Occipital lobe (tissue), 2 donors: Measurements from ENCODE around the gene MYO1B. TPM values are rescaled to one million over a fixed set of nuclear protein-coding genes. Genes with fewer than 3 reads are reported as not detected.
A peak's percentile ranks its signal among the peaks of the same experiment; 100 is the strongest.

Experiments used
- DNase-seq: peaks from one replicate; lab custom pipeline; 2025; lab: John Stamatoyannopoulos, UW
- total RNA-seq: library from RNA; depleted of rRNA; stranded (reverse); fragments of >200 nt; gene quantifications from one replicate; pipeline ENCODE4 v1.2.3, GENCODE V29; 2014

Gene MYO1B
- total RNA-seq, 1 donor from 2014 or later: 49.4 TPM

DNA sequence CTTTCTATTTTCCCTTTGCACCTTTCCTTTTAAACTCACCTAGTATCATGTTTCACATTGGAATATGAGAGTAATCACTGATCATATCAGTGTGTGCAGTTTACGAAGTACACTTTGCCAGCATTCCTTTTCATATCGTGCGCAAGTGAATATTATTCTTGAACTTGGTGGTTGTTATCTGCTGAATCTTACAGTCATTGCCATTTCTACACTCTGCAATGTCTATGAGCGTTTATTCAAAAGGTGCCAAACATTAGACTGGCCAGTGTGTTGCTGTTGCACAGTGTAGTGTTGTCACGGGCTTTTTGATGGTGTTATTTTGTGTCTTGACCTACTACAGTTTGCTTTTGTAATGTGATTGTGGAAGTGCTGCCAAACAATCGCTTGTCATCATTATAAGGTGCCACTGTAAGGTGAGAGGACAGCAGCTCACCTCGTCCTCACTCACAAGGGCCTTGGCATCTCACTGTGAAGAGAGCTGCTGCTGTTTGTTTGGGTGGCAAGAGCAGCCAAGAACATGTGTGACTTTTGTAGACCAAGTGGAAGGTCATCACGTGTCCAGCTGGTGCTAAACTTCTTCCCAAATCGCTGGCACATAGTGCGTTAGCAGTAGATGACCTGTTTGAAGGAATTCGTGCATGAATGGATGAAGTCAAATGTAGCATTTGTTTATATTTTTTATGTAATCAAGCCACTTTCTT lies 113.3 kb downstream of the MYO1B start:
- DNase-seq: no peak

DNA sequence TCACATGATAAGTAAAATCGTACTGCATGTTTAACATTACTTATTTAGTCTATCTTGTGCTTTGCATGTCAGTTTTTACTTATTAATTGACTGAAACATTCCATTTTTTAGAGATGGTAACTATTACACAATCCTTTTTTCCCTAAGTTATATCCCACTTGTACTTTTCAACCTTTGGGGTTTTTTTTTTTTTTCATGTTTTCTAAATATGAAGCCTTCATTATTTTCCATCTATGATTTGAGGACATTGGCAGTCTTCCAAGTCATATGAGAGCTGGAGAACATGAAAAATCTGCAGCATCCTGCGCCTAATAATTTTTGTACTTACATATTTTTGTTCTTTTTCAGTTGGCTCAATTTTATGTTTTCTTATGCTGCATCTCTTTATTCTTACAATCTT lies 113.9 kb downstream of the MYO1B start:
- DNase-seq: no peak

DNA sequence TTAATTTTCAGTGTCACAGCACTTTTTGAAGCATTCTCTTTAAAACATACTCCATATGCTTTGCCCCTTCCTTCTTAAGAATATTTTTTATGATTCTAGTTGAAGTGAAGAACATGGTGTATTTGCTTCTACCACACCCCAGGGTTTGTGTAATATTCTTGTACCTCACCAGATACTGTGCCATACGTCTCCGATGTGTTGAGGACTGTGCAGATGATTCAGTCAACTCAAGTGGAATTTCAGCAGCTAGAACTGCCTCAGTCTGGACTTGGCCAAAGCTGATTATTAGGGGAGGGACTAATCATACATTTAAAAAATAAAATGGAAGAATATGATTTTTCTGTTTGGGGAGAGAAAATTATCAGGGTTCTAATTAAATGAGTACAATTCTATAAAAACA lies 115.7 kb downstream of the MYO1B start:
- no peak for DNase-seq

DNA sequence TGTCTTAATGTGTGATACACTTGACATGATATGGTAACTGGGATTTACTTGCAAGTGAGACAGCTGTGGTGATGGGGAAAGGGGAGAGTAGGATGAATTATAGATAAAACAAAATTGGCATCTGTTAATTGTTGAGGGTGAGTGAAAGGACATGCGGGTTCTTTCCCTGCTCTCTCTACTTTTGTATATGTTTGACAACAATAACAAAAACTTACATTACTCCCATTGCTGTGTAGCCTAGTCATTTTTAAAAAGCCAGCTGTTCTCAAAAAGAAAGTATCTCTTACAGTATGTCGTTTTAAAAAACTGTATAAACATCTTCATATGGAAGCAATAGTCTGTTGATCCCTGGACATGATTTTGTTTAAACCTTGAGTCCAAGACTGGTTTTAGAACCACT lies 117.6 kb downstream of the MYO1B start:
- no peak for DNase-seq

DNA sequence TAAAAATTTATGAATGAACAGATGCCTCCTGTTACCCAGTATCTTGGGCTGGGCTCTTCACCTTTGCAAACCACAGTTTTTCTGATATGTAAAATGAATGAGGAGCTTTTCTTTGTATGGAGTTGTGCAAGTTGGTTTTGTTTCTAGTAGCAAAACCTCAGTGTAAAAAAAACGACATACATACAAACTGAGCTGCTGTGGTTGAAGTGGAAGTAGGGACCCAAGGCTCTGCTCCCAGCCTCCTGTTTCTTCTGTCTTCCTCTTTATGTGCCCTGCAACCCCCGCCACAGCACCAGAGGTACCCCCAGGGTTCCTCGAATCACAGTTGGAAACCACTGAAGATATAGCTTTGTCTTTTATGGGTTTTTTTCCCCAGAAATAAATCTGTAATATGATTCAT lies 118.1 kb downstream of the MYO1B start:
- DNase-seq: no peak

DNA sequence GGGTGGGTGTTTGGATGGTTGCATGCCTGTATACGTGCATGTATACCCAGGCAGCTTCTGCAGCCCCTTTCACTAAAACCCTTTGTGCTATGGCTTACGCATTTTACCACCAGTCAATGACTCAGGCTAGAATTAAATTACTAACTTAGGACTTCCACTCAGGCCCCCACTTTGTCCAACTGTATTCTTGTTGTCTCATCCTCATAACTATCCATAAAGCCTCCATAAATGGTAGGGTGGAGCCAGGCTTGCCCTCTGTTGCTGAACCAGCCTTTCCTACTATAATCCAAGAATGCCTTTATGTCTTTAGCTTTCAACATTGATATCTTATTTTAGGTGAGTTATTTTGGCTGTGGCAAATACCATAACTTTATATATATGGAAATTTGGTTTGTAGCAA lies 119.9 kb downstream of the MYO1B start:
- no peak for DNase-seq

DNA sequence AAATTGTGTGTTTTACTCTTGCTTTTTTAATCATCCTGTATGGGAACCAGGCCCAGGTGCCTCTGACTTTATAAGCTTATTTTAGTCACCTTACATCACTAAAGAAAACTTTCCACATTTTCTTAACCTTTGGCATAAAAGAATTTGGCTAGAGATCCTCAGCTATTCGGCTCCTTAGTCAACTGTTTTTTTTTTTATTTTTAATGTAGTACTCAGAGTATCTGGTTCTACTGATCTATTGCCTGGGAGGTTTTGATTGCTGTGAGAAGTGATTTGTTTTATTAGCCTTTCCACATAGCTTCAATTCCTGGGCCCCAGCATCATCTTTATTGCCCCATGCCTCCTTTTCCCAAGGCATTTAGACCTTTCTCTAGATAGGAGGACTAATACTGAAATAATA lies 121.0 kb downstream of the MYO1B start:
- no peak for DNase-seq

DNA sequence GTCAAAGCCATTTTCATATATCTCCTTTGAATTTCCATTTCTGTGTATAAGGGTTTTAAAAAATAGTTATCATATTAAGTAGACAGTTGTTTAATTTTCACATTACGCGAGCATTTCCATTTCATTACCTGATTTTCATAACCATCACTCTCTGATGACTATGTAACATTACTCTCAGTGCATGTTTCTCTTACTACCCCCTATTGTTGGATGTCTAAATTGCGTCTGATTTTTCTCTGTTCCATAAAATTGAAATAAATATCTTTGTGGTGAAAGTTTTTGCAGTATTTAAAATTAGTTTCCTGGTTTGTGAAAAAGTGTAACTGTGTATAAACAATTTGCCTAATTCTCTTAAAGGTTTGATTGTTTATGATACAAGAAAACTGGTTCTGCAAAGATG lies 123.8 kb downstream of the MYO1B start:
- DNase-seq: no peak

DNA sequence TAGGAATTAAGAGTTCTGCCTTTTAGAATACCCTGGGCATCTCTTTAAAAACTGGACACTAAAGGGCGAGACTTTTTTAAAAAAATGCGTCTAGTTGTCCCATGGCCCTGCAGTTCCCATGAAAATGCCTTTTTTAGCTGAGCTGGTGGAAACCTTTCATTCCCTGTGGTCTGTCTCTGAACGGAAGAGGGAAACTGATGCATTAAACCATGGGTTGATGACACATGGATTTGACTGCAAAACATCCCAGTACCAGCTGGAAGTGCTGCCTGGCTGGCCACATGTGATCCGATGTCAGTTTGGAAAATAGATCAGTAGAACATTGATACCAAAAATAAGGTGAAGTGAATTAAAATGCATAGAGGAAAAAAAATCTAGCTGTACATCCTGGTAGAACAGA lies 129.2 kb downstream of the MYO1B start:
- DNase-seq: no peak

DNA sequence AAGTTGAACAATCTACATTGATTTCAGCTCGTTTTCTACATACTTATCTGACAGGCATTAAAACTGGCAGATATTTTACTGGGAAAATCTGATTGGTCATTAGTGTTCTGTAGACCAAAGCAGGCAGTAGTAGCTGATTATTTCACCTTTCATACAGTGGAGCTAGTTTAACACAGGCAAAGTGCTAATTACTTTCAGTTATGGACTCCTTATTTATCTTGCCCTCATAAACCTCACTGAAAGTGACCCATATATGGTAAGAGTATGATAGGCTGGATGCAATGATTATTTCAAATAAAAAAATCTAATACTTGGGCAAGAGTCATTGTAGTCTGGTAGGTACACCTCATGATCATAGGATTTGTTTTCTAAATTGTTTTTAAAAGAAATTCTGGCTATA lies 129.7 kb downstream of the MYO1B start:
- no peak for DNase-seq

DNA sequence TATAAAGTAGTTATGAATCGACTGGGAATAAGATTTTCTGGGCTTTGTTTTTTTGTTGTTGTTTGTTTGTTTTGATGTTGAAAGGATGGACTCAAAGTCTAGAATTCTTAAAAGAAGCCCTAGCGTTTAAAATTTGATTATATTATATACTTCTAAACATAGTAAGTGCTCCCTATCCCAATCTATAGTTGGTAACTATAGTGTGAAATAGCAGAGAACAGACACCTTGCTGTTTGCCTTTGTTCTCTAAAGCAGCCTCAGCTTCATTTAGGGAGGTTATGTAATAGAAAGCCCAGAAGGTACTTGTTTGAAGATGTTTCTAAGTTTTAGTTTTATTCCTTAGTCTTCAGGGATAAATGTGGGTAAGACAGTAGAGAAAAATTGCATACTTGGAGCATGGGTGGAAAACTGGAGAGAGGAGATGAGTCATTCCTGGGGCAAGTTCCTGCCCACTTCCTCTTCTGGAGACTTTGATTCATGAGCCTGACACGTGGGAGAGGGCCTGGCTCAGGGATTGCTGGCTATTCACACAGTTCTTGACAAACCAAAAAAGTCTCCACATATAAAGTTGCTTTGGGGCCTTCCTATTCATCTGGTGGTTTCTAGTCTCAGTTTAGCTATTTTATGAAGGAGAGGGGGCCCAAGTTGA lies 131.9 kb downstream of the MYO1B start:
- peak; percentile 63 for DNase-seq

DNA sequence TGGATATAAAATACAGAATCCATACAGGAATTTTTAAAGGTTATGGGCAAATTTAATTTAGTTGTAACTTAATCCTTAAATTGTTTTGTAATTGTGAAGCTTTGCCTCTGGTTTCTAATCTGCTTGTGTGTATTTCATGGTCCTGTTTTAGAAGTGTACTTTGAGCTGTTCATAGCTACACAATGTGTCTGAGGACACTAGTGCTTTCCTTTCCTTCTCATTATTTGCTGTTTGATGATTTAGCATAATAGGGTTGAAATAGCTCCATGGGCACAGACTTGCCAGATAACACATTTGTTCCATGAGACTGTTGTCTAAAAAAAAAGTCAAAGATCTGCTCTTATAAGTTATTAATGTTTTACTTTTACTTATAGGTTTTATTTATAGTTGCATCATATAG lies 134.2 kb downstream of the MYO1B start:
- no peak for DNase-seq

DNA sequence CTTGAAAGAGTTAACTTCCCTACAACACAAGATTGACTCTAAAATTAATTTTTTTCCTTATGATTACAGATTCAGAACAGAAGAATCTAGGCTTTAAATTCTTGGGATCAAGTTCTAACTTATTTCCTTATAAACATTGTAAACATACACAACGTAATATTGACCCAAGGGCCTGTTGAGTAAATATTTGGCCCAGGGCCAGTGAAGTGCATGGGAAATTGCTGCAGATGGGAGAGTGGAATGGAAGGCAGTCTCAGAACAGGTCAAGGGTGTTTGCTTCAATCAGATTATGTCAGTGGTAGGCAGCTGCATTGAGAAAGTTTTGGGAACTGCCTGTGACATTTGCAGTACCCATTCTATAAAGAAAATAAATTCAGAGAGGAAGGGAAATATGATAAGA lies 137.6 kb downstream of the MYO1B start:
- DNase-seq: no peak

DNA sequence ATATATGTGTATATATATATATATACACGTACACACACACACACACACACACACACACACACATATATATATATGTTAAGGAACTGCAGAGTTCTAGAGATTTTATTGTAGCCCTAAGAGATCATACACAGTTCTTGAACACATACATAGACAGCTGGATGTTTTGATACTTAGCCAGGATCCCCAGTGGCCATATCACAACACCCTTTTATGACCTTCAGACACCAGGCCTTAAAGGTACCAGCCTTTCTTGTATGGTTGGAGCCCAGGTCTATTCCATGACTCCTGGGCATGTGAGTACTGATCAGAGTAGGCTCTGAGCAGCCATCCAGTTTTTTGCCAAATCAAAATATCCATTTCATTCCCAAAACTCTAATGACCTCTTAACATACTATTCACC lies 138.3 kb downstream of the MYO1B start:
- DNase-seq: no peak

DNA sequence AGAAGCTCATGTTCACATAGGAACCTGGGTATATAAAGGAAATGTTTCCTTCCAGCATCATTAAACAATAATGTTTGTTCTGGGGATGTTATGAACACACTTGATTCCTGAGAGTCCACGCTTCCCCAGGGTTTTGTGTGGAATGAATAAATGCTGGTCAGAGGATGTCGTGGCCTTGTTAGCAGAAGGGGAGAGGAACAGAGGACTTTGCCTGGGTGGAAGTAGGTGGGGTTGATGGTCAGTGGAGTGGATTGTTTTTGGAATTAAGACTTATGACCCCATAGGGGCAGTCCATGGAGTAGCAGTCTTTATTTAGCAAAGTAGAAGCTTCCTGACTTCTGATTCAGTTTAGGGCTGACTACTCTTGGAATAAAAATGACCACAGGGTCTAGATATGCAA lies 139.6 kb downstream of the MYO1B start:
- no peak for DNase-seq

DNA sequence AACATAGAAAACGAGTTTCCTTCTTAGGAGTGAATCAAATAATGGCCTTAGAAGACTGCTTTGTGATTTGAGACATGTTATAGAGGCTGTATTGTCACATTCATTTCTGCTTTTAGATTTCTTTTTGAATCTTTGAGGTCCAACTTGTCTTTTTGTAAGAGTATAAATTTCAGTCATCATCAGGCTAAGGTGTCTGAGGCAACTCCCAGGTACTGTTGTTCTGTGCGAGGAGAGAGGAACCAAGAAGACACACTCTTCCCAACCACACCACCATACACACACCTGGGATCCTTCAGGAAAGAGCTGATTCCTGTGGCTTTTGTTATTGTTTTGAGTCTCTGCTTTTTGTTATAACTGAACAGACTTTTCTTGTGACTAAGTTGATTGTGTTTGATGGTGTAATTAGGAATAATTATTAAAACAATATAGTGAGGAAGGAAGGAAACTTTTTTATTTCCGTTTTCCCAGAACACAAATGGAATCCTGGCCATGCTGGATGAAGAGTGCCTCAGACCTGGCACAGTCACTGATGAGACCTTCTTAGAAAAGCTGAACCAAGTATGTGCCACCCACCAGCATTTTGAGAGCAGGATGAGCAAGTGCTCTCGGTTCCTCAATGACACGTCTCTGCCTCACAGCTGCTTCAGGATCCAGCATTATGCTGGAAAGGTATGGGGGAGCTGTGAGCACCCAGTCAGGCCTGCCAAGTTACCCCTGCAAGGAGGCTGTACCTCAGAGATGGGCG lies 140.4 kb downstream of the MYO1B start:
- DNase-seq: no peak

DNA sequence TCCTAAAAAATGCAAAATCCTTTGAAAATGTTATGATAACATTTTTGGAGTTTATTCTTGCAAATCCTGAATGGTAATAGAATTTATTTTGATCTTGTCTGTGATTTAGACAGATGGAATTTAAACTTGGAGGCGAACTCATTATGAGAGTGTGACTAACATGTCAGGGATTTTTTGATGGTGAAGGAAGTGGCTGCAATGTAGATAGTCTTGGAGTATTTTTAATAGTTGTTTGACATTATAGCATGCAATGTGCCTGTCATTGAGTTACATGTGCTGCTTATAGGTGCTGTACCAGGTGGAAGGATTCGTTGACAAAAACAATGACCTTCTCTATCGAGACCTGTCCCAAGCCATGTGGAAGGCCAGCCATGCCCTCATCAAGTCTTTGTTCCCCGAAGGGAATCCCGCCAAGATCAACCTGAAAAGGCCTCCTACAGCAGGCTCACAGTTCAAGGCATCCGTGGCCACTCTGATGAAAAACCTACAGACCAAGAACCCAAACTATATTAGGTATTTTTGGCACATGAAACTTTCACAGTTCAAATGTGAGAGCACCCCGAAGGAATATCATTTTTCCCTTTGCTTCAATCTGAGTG lies 141.8 kb downstream of the MYO1B start:
- DNase-seq: no peak

DNA sequence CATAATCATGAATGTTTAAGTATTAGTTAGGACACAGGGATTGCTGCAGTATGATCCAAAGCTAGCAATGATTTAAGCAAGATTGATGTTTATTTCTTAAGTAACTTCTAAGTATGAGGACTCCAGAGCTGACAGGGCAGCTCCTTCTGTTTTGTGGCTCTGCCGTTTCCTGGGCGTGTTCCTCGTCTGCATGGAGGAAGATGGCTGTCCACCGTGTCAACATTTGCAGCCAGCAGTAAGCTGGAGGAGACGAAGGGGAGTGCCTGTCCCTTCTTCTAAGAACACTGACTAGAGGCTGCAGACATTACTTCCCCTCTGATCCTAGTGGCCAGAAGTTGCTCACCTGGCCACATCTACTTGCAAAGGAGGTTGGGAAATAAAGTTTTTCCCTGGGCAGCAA lies 144.1 kb downstream of the MYO1B start:
- DNase-seq: no peak

DNA sequence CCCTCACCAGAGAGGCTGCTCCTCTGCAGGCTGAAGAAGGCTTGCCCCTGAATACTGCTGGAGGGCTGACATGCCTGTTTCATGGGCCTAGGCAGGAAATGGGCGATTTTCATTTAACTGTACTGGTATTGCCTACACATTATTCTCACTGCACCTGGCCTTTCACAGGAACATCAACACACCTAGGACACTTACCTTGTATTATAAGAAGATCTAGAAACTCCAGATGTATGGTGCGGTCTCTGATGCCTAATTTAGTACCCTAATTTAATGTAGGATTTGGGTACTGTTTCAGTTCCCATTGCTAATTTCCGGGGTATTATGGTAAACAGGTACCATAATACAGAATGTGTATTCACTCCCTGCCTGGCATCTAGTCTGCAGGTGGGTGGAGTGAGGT lies 146.0 kb downstream of the MYO1B start:
- no peak for DNase-seq

DNA sequence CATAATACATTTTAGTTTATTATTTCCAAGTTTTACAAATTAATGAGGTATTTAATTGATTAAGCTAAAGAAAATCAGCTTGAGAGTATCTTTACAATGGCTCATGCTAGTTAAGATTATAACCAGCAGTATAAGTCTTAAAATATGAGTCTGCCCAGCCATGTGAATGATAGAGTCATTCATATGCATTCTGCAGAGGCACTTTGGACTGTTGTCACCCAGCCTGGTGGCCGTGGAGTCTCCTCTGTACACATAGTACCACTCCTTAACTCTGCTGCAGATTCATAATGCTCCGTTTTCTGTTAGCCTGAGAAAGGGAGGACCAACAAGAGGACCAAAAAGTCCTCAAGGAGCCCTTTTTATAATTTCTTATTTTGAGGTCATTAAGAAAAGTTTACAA lies 148.8 kb downstream of the MYO1B start:
- no peak for DNase-seq

DNA sequence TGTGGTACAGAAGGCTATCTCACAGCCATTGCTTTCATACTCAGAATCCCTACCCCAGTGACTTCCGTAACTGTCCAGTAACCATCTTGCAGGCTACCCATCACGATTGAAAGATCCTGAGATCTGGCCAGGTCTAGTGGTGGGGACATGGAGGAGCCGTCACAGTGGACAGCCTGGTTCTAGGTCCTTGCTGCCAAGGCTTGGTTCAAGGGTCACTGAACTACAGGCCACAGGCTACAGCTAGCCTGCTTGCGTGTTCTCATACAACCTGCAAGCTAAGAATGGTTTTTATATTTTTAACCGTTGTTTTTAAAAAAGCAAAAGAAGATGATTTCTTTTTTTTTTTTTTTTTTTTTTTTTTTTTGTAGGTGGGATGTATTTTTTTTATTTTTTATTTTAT lies 151.6 kb downstream of the MYO1B start:
- DNase-seq: no peak

DNA sequence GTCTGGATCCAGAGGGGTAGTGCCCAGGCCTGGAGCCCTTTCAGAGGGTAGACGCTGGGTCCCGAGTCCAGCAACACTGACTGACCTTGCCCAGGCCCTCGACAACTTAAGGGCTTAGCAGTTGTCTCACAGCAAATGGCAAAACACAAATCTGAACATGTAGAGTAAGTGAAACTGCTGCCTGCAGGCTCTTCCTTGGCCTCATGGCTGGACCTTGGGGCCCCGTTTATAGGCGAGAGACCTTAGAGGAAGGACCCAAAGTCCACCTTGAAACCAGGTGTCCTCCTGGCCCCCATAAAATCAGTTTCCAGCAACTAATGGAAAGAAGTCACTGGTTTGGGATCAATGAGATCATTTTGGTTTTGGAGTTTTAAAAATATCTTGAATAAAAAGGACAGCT lies 154.4 kb downstream of the MYO1B start:
- DNase-seq: no peak

DNA sequence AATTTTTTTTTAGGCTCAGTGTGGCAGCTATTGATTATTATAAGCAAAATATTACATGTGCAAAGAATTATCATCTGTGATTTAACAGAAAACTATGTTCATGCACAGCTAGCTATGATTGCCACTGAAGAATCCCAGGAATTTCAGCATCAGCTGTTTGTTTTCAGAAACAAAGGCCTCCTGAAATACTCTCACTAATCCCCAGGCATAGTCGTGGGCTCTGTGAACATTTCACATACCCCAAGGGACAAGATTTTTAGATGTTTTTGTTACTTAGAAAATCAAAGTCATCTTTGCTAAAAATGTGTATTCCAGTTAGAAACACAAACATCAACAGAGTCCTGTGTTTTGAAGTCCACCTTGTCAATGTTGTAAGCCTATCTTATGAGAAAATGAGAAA lies 156.1 kb downstream of the MYO1B start:
- DNase-seq: no peak
